ENCODE results near the gene TXNIP. TPM values are rescaled to one million over a fixed set of nuclear protein-coding genes. Genes with fewer than 3 reads are reported as not detected.

The TXNIP gene
- total RNA-seq, 1 experiment from 2014 or later, result 23.2 TPM

- Histone ChIP-seq H3K23me2 (ENCODE audit: insufficient read length, low read depth, low read length, poor library complexity, severe bottlenecking) (no peaks in the 10 kb centered on the region), H3T11ph (ENCODE audit: low read length) (no peak overlapping the region), H3K4ac (ENCODE audit: low read depth, low read length) (no peak overlapping the region), H3K9me3 (ENCODE audit: control insufficient read depth, low read depth, low read length) (no peaks in the 10 kb centered on the region), H3K9ac (ENCODE audit: extremely low read depth, insufficient read length, low read length) (no peak overlapping the region), H3K4me2 (ENCODE audit: insufficient read depth, insufficient read length, low read length) (no peak overlapping the region), H3K18ac (ENCODE audit: insufficient read length, low read depth, low read length) (peak overlapping the region; percentile 33), H3K79me2 (ENCODE audit: insufficient read depth, low read length) (no peaks in the 10 kb centered on the region), H2BK12ac (ENCODE audit: insufficient read length, low read depth, low read length) (peak overlapping the region; percentile 52), H3K4me1 (ENCODE audit: insufficient read depth, low read length) (peaks cover 9% of the 10 kb centered on the region; the same call in 1 of the 2 replicates), H2BK15ac (ENCODE audit: low read depth, low read length) (no peak overlapping the region), H3K56ac (ENCODE audit: insufficient read length, low read depth, low read length) (no peak overlapping the region), H2BK5ac (ENCODE audit: insufficient read length, low read length) (no peak overlapping the region), H3K23ac (ENCODE audit: insufficient read length, low read depth, low read length) (no peak overlapping the region), H4K5ac (ENCODE audit: insufficient read length, low read depth, low read length) (no peak overlapping the region), H3K27ac (ENCODE audit: insufficient read length, low read depth, low read length) (no peak overlapping the region), H4K91ac (ENCODE audit: insufficient read length, low read depth, low read length) (no peak overlapping the region), H2AK5ac (ENCODE audit: insufficient read length, low read length) (no peak overlapping the region), H2AFZ (ENCODE audit: low read length) (no peak overlapping the region), H2BK20ac (ENCODE audit: low read depth, low read length, poor library complexity, severe bottlenecking) (no peak overlapping the region), H4K20me1 (ENCODE audit: control insufficient read depth, insufficient read depth, insufficient read length) (no peaks in the 10 kb centered on the region), H3K14ac (ENCODE audit: insufficient read depth, low read length) (peak overlapping the region; percentile 32; the same call in 1 of the 2 replicates), H3K27me3 (ENCODE audit: insufficient read depth, low read length) (no peaks in the 10 kb centered on the region), H4K8ac (replicated peaks; ENCODE audit: insufficient read length, low read depth, low read length) (no peak overlapping the region), H3K79me1 (ENCODE audit: insufficient read depth, low read depth, low read length, poor library complexity, severe bottlenecking) (no peaks in the 10 kb centered on the region), H2BK120ac (ENCODE audit: low read depth, low read length, poor library complexity, severe bottlenecking) (no peak overlapping the region)
- no peak for DNase-seq
- no peak for TF ChIP-seq CTCF (conservative IDR thresholded peaks at IDR 0.05)
- no peaks in the 10 kb centered on the region for H3K36me3 Mint-ChIP-seq (ENCODE audit: insufficient read depth in 1 of 3, low read depth in 3 of 3)
- H3K4me1 Mint-ChIP-seq, result peaks cover 23 to 28% of the 10 kb centered on the region in 2 experiments
- H3K27ac Mint-ChIP-seq, result peak overlapping the region in 2 of 3 experiments; percentile 0 to 78; a peak in 4 of 7 replicates
- peaks cover 5% of the 10 kb centered on the region for H3K27me3 Mint-ChIP-seq (ENCODE audit: low read depth)
- no peak overlapping the region; a peak in 1 of 5 replicates for H3K4me3 Mint-ChIP-seq
- WGBS (ENCODE audit: extremely low coverage, insufficient read length, low lambda C conversion rate), result no CpG with 5 or more reads among the region's 15 CpGs
- H3K9me3 Mint-ChIP-seq, result no peaks in the 10 kb centered on the region
Observed at GRCh38 chr1:145985502-145986439, 10.6 kb downstream of the TXNIP start.

All from H9 (cell line).